Stimulated activated CD4-positive, alpha-beta T cell treated with anti-CD3 and anti-CD28 coated beads, Interleukin-4, amount 100 ng/mL, for 48 hours (primary cell): ENCODE results near the gene PGM5.
"Not testable (repeated sequence)": the region's sequence is repeated elsewhere in the genome, so short reads cannot be mapped to it uniquely, and the experiment has no call there.

Source experiments
- DNase-seq, 2 donors: peaks; one replicate each; pipeline ENCODE4 v3.0.0-alpha.2; 2020; ENCODE audit warnings: low read depth in 2 of 2

PGM5 gene

DNA sequence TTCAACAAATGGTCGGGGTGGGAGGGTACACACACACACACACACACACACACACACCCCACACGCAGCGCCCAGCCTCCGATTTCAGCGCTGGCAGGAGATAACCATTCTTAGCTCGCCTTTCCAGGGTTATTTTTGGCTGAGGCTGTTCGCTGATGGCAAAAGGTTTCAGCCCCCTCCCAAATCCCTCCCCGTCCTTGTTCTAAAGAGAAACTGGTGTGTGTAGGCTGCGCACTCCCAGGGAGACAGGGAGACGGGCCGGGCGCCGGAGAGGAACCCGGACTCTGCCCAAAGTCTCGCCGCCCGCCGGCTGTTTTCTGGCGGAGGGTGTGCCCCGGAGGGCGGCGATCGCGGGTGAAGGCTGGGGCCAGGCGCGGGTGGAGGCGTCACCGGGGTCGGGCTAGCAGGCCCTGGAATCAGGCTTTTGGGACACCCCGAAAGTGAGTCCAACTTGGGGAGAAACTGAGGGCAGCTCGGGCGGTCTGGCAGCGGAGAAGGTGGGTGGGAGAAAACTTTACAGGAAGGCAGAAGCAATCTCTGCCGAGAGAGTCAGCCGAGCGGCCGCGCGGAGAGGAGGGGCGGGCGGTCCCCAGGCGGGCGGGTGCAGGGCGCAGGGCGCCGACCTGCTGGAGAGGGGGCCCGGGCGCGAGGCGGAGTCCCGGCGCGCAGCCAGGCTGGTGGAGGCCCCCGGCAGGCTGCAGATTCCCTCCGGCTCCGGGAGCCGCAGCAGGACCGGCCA, at the start of gene PGM5:
Gene PGM5, plus strand, starts transcription at position 232 of the 739 bp plus-strand sequence. CDS start 517 bp downstream, outside the sequence.
- DNase-seq: not testable (repeated sequence)

DNA sequence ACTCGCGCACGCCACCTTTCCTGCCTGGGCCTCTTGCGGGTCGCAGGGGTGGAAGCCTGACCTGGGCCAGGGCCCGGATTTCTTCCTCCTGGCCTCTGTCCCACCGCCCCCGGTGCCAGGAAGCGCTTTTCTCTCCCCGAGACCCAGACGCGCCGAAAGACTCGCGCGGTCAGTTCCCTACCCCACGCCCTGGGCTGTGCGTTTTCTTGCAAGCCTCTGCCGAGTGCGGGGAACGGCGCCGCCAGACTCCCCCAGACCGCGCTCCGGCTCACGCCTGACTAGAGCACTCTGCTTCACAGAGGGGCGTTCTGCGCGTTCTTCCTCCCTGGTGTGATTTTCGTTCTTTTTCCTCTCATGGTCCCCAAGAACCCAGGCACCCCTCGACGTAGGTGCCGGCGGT, 49.3 kb upstream of the PGM5 start:
- DNase-seq: not testable (repeated sequence)

DNA sequence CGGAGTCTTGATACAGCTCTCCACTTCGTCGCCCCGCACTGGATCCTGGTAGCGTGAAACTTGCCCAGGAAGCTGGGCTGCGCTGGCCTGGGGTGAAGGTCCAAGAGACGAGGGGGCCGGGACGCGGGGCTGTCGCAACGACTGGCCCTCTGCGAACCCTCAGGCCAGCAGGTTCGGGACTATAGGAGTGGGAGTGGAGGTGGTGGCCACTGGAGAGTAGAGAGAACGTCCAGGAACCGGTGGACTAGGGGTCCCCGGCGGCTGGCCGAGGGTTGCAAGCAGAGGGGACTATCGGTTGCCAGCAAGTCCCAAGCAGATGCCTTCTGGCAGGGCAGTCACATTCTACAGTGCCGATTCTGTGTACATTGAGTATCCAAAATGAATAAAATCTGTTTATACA, 48.8 kb upstream of the PGM5 start:
- not testable (repeated sequence) for DNase-seq

DNA sequence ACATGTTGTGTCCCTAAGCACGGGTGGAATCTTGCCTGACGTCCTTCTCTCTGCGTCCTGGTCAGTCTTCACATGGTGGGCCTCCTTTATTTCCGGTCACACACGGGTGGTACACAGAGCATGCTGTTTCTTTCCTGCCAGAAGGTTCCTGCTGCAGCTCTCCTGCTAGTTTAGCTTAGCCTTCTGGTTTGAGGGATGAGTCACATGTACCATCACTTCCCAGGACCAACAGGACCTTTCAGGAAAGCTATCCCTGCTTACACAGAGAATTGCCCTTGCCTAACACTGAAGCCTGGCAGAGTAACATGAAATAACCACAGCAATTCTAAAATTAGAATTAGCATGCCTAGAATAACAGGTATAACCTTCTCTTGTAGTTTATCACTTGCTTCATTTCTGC, 45.2 kb upstream of the PGM5 start:
- DNase-seq: not testable (repeated sequence)

DNA sequence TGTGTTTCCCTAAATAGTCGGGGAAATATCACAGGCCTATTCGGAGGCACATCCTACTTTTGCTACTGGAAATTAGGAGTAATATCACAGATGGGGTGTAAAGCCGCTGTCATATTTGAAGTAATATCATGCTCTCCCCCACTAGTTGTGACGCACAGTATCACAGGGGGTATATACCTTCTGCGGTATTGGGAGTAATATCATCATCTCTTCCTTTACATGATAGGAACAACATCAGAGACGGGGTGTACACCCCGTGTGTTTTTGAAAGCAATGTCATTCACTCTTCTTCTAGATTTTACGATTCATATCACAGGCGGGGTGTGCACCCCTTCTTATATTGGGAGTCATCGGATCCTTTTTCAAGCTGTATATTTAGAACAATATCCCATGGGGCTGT, 38.2 kb upstream of the PGM5 start:
- not testable (repeated sequence) for DNase-seq

DNA sequence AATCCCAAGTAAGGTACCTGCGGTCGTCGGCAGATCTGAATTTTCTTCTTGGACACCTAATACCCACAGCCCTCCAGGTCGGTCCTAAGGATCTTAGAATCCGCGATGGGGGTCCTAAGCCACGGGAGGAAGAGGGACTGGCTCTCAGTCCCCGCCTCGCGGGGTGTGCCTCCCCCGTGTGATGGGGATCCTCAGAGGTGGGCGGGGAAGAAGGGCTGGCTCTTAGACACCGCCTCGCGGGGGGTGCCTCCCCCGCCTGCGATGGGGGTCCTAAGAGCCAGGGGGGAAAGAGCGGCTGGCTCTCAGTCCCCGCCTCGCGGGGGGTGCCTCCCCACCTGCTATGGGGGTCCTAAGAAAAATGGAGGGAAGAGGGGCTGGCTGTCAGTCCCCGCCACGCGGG, 32.7 kb upstream of the PGM5 start:
- not testable (repeated sequence) for DNase-seq

DNA sequence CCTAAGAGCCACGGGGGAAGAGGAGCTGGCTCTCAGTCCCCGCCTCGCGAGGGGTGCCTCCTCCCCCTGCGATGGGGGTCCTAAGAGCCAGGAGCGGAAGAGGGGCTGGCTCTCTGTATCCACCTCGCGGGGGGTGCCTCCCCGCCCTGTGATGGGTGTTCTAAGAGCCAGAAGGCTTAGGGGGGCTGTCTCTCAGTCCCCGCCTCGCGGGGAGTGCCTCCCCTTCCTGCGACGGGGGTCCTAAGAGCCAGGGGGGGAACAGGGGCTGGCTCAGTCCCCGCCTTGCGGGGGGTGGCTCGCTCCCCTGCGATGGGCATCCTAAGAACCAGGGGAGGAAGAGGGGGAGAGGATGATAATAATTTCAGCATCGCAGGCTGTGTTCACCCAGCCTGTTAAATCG, 31.9 kb upstream of the PGM5 start:
- not testable (repeated sequence) for DNase-seq

DNA sequence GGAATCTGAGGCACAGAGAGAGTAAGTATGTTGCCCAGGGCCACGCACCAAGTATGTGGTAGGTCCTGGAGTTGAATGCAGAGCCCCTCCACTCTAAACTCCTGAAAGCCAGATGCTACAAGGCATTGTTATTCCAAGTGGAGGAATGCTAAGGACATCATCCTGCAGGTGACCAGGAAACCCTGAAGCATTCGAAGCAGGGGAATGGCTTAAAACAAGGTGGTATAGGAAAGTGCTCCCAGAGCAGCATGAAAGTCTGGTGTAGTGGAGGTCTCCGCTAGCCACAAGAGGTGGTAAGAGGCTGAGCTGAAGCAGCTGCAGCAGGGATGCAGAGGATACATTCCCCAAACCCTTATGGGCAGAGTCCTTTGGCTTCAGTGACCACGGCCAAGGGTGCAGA, 27.3 kb upstream of the PGM5 start:
- not testable (repeated sequence) for DNase-seq

DNA sequence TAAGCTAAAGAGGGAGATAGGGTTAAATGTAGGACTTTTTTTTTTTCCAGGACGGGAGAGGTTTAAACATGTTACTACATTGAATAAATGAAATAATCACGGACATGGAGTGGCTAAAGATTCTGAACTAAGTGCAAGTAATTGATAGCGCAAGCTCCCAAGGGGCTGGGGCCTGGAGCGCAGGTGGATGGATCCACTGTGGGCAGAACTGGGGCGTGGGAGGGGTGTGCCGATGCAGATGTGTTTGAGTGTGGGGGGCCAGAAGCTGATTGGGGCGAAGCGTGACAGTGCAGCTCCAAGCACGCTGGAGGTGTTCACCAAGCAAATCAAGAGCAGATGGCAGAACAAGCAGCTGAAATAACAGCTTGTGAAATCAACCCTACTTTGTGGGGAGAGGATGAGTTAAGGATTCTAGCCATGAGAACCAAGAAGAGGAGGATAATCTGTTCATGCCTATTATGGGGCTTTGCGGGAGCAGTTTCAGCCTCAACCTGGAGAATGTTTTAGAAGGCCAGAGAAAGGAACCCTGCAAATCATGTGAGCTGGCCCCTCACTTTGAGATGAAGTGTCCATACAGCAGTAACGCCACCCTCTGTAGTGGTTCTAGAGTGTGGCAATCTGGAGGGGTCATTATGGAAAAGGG, 25.8 kb upstream of the PGM5 start:
- not testable (repeated sequence) for DNase-seq

DNA sequence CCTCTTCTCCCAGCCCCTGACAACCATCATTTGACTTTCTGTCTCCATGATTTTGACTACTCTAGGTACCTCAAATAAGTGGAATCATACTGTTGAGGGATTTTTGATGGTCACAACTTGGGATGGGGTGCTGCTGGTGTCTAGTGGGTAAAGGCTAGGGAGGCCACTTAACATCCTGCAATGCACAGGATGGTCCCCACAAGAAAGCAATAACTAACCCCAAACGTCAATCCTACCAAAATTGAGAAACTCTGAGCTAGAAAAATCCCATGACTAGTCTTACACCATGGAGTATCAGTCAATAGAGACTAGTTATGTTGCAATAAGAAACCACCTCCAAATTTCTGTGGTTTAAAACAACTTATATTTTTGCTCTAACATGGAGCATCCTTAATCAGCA, 24.3 kb upstream of the PGM5 start:
- DNase-seq: not testable (repeated sequence)

DNA sequence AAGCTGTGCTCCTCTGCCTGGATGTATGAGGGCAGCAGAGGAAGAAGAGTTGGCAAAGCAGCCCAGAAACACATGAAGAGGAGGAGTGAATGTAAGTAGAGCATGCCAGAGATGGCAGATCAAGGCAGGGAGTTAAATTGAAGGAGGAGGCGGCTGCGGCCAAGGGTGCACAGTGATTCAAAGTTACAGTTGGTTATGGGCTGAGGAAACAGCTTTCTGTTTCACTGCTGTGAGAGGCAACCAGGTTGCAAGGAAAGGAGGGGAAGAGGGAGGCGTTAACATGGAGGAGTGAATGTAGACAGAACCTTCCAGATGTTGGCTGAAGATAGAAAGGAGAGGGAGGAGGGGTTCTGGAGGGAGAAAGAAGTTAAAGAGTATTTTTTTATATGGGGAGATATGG, 20.5 kb upstream of the PGM5 start:
- not testable (repeated sequence) for DNase-seq

DNA sequence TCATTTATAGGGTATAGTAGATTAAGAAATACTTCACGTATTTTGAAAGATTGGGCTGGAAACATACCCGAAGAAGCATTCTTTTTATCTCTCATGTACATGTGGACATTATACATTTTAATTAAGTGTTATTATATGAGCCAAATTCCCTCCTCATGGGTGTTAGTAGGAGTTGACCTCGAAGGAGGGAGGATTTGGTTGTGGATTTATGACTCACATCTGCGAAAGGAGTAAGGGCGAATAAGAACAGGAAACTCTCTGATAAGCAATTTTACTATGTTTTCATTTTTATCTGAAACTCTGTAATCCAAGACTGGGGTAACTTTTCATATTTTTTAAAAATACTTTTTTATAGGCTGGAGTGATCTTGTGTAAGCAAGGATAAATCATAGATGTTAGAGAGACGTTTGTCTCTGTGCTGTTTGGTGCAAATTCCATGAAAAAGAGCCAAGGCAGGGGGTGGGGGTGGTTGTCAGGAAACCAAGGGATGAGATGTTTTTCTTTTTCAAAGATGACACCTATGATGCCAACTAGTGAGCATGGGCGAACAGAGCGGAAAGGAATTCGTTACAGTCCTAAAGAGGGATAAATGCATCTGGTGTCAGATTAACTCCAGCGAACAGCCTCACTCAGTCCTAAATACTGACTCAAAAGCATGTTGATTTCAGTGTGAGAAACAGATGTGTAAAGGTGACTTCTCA, 19.6 kb upstream of the PGM5 start:
- not testable (repeated sequence) for DNase-seq

DNA sequence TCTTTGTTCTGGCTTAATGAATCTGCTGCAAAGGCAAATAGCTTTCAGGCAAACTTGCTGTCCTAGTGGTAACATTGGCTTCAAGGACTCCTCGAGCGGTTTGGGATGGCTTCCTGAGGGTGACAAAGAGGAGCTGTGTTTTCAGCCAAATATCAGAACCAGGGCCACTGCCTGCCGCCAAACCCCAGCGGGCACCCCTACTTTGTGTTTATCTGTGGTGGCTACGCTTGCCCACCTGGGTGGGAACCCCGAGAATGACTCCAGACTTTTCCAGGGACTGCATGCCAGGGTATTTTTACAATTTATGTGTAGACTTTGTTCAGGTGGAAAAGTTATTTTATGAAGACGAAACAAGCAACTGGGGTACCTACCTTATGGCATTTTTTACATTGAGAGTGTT, 18.4 kb upstream of the PGM5 start:
- DNase-seq: not testable (repeated sequence)

DNA sequence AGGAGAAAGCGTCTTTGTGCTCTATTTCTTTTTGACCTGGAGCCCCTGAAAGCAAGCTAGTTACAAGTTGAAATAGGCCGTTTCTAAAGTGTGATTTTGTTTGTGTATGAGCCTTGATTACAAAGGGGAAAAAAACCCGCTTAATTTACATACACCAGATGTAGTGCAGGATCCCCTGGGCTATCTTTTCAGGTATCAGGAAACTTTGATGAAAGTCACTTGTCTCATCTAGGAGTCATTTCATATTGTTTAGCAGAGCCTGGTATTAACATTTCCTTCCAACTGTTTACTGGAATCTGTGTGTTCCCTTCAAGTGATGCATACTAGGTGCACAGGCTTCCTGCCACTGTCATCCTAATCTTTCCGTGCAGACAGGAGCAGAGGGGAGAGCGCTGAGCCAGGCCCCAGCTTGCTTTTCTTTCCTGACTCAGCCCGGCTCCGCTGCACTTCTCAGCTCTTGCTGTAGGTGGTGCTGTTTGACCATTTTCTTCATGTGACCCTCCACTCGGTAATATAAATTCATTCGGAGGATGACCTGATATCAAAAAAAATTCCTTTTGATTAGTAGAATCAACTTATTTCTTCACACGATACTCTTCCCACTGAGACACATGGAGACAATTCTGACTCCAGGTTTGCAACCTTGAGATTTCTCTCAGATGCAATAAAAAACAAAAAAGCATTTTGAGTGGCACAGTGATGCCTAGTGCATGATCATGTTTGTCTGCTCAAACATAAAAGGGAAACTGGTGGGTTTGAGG, 14.0 kb upstream of the PGM5 start:
- not testable (repeated sequence) for DNase-seq

DNA sequence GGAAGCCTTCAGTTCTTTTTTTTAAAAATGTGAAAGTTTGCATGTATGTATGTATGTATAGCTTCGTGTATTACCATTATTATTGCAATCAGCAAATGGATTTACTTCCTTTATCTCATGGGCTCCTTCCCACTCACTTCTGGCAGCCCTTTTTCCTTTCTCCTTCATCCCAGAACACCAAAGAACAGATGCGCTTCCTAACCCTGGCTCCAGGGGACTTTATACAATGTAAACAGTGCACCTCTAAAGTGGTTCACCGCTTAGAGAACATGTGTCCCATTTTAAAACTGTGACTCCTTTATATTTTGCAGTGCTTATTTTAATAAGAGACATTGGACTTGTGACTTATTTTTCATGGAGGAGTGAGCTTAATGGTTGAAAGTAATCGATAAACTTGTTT, 13.2 kb upstream of the PGM5 start:
- DNase-seq: not testable (repeated sequence)

DNA sequence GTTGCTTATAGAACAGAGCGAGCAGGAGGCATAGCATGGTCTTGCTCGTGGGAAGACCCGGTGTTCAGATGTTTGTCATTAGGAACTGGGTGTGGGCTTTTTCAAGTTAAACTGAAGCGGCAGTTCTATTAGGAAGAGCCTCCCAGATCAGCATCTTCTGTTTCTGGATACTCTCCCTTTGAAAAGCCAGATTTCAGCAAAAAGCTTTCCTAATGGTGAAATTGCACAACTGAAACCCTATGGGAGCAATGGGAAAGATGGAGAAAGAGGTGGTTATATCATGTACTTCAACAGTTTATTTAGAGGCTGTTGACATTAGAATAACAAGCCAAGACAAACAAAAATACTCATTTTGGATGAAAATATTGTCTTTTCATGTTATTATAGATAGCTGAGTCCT, 12.4 kb upstream of the PGM5 start:
- not testable (repeated sequence) for DNase-seq

DNA sequence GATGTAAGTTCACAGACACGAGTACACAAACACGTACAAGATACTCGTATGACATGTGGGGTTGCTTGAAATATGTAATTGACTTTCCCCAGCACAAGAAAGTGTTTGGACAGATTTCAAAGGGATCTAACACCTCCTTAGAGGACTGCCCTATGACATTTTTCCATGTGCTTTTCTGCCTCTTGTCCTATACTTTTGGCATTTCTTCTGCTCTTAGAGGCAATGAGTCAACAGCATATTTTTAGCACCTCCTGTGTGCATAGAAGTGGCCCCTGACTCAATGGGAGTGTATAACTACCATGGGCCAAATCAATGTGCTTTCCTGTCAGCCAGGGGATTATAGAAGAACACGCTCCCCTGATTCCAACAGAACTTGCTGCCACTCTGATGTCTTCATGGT, 4.7 kb upstream of the PGM5 start:
- not testable (repeated sequence) for DNase-seq

DNA sequence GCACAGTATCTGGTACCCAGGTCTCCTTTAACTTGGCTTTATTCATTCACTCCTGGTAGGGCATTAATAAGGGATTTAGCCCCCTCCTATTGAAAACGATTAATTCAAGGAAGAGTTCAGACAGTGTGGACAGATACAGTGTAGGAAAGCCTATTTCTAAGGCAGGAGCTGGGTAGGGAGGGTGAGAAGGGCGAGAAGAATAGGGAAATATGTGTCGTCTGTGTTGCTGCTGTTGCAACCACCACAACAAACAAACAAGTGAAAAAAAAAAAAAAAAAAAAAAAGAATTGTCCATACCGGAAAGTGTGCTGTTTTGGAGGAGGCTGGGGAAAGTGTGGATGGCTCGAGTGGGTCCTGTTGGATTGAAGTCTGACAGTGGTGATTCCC, 425 bp upstream of the PGM5 start:
- DNase-seq: not testable (repeated sequence)

DNA sequence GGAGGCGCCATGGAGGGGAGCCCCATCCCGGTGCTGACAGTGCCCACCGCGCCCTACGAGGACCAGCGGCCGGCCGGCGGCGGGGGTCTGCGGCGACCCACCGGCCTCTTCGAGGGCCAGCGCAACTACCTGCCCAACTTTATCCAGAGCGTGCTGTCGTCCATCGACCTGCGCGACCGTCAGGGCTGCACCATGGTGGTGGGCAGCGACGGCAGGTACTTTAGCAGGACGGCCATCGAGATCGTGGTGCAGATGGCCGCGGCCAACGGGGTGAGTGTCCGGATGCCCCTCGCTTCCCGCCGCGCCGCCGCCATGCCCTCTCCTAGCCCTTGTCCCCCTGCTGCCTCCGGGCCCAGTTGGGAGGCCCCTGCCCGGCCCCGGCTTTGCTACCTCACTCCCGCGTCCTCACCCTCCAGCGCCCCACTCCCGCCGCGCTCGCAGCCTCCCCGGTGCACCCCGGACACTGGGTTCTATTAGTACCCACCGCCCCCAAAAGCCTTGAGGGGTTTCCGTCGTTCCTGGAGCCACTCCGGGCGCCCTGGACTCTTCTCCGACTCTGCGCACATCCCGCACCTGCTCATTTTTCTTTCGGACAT, 806 bp downstream of the PGM5 start:
- not testable (repeated sequence) for DNase-seq

DNA sequence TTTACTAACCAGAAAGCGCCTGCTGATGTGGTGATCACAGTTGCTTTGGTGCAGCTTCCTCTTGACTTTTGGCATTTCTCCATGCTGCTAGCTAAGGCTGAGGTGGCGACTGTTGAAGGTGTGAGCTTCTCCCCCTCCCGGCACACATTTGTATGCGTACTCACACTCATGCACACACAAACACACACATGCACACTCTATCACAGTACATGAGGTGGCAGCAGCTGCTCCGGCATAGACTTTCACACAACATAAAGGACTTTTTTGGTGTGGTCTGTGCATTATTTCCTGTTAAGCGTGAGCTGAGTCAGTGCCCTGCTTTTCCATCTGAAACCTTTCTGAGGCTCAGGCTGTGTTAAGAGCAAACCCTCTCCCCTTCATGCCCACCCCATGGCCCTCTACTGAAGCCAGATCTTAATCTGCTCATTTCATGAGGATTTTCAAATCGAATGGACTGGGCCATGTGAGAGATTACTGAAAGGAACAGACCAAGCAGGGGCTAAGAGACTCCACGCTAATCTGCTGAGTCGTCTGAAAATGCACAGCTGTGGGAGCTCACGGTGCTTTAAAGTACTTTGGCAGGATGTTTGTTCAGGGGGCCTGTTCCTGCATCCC, 10.6 kb downstream of the PGM5 start:
- not testable (repeated sequence) for DNase-seq

DNA sequence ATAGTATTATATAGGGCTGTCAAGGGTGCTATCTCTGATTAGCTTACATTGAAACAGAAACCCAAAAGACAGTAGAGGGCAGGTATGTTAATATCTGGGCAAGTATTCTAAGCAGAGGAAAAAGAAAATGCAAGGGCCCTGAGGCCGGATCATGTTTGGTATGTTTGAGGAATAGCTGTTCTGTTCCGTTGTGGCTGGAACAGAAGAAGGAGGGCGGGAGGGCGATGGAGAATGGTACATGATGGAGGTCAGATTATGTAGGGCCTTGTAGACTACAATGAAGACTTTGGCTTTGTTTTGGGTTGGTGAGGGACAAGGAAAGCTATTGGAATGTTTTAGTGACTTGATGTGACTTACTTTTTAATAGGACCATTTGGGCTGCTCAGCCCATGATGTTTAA, 19.4 kb downstream of the PGM5 start:
- not testable (repeated sequence) for DNase-seq
